GM12875 (cell line): ENCODE results near the gene HDAC9.

ENCODE experiments used
- H3K4me3 ChIP-seq: one replicate; pipeline ENCODE4 v1.5.1; 2011; ENCODE audit warnings: low read depth, low read length, control low read depth
- TF ChIP-seq, protein P1 (sequence below): IDR thresholded peaks from 2 replicates; pipeline ENCODE4 v1.5.1; 2011; ENCODE audit warnings: low read depth, mild to moderate bottlenecking, control low read depth, inconsistent platforms, low read length, moderate library complexity, borderline replicate concordance; ENCODE audit not compliant: insufficient read depth

The HDAC9 gene

GRCh38 chr7:18552943-18553604 is 57.5 kb downstream of the HDAC9 start:
- no peak overlapping the region for H3K4me3 ChIP-seq
- TF ChIP-seq, protein P1, sequence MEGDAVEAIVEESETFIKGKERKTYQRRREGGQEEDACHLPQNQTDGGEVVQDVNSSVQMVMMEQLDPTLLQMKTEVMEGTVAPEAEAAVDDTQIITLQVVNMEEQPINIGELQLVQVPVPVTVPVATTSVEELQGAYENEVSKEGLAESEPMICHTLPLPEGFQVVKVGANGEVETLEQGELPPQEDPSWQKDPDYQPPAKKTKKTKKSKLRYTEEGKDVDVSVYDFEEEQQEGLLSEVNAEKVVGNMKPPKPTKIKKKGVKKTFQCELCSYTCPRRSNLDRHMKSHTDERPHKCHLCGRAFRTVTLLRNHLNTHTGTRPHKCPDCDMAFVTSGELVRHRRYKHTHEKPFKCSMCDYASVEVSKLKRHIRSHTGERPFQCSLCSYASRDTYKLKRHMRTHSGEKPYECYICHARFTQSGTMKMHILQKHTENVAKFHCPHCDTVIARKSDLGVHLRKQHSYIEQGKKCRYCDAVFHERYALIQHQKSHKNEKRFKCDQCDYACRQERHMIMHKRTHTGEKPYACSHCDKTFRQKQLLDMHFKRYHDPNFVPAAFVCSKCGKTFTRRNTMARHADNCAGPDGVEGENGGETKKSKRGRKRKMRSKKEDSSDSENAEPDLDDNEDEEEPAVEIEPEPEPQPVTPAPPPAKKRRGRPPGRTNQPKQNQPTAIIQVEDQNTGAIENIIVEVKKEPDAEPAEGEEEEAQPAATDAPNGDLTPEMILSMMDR, result no peak

- H3K4me3 ChIP-seq, result no peak overlapping the region
- TF ChIP-seq, protein P1, result no peak
These were observed 58.1 kb downstream of the HDAC9 start for GRCh38 chr7:18553605-18554003.

DNA sequence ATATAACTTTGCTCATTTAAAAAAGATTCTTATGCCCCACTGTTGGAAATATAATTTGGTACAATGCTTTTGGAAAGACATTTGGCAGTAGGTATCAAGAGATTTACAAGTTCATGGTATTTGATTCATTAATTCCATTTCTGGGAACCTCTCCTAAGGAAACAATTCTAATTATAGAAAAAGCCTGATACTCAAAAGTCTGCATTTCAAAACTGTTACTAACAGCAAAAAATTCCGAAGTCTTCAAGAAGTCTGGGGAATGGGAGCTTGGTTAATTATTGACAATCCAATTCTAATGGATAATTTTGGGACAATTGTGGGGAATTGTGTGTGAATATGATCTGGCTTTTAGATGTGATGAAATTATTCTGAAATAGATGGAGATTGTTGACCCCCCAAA is 59.6 kb downstream of the HDAC9 start:
- H3K4me3 ChIP-seq, result no peak overlapping the region
- TF ChIP-seq, protein P1, result no peak

- TF ChIP-seq, protein P1, result no peak
- H3K4me3 ChIP-seq, result no peak overlapping the region
These were observed 60.4 kb downstream of the HDAC9 start for GRCh38 chr7:18555968-18556367.

DNA sequence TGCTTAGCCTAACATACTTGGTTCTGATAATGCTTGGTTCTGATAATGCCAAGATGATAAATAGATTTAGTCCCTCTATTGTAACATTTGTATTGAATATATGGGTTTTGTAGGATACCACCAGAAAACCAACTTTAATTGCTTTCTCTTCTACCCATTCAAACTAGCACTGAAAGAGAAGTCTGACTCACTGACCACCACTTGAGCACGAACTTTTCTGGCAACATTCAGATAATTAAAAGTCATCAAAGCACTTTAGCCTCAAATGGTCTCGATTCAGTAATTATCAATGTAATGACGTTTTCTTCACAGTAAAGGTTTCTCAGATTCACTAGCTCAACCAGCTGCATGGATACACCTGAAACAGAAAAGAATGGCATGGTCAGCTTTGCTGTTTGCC is 63.0 kb downstream of the HDAC9 start:
- TF ChIP-seq, protein P1, result no peak
- H3K4me3 ChIP-seq, result no peak overlapping the region

GRCh38 chr7:18558910-18559309 is 63.4 kb downstream of the HDAC9 start:
- H3K4me3 ChIP-seq, result no peak overlapping the region
- TF ChIP-seq, protein P1, result no peak

DNA sequence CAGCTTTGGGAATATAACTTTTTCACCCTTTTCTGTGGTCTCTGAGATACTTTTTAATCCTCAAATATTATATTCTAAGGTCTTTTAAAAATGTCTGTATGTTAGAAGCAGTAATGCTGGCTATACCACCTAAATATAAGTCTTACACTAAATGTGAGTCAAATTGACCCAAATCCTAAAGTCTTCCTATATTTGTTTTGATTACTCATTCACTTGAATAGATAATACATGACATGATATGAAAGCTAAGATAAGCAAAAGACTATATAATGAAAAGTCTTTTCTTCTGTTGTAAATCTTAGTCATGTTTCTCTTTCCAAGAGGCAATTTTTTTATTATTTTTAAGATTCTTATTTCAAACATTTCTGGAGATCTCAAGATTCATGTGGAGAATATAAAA is 64.2 kb downstream of the HDAC9 start:
- H3K4me3 ChIP-seq, result no peak overlapping the region
- TF ChIP-seq, protein P1, result no peak
